GM12878 (cell line): Measurements from ENCODE around the gene AZGP1.
"Not testable (repeated sequence)": the region's sequence is repeated elsewhere in the genome, so short reads cannot be mapped to it uniquely, and the experiment has no call there.

Source experiments
- POLR2A ChIP-seq: IDR thresholded peaks from 2 replicates; pipeline ENCODE4 v1.6.1; 2011; ENCODE audit warnings: low read depth, mild to moderate bottlenecking, low read length
- SUZ12 ChIP-seq: fragments of 200-600 bp; sonication (generic); IDR thresholded peaks from one replicate; pipeline ENCODE4 v1.6.1; 2018; ENCODE audit warnings: antibody characterized with exemption, mild to moderate bottlenecking; ENCODE audit not compliant: unreplicated experiment

- not testable (repeated sequence) for TF ChIP-seq POLR2A, SUZ12
Observed at GRCh38 chr7:100012385-100013327, 36.8 kb upstream of the AZGP1 start.
